Activated T-cell treated with anti-CD3 and anti-CD28 coated beads for 48 hours (primary cell): ENCODE data around the gene NLK.
"Not testable (repeated sequence)": the region's sequence is repeated elsewhere in the genome, so short reads cannot be mapped to it uniquely, and the experiment has no call there.

Experiments
- DNase-seq: peaks from one replicate; pipeline ENCODE4 v3.0.0-alpha.2; 2020; ENCODE audit warnings: low read depth

NLK gene

DNA sequence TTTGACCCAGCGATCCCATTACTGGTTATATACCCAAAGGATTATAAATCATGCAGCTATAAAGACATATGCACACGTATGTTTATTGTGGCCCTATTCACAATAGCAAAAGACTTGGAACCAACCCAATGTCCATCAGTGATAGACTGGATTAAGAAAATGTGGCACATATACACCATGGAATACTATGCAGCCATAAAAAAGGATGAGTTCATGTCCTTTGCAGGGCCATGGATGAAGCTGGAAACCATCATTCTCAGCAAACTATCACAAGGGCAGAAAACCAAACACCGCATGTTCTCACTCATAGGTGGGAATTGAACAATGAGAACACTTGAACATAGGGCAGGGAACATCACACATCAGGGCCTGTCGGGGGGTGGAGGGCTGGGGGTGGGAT lies 112.9 kb downstream of the NLK start:
- DNase-seq, result not testable (repeated sequence)

DNA sequence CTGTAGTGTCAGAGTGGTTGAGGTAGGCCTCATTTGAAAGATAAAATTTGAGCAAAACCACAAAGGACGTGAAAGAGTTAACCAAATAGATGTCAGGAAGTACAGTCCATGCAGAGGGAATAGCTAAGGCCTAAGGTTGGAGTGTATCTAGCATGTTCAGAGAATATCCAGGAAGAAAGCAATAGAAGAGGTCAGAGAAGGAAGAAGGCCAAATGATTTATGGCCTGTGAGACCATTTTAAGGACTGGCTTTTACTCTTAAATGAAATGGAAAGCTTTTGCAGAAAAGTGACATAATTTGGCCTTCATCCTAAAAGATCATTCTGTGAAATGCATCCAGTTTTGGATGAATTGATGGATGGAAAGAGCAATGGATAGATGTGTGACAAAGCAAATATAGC lies 116.5 kb downstream of the NLK start:
- no peak for DNase-seq

DNA sequence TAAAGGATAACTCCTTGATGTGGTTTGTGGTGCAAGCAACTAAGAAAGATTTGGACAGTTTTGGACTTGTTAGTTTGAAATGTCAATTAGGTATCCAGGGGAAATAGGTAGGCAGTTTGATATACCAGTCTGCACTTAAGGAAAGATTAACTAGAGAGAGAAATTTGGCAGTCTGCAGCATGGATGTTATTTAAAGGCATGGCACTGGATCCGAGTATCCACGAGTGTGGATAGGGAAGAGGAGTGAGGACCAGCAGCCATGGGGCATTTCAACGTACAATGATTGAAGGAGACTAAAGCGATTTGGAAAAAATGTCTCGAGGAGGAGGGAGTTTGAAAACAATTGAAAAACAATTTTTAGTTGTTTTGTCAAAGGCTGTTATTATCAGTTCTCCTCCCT lies 117.4 kb downstream of the NLK start:
- no peak for DNase-seq

DNA sequence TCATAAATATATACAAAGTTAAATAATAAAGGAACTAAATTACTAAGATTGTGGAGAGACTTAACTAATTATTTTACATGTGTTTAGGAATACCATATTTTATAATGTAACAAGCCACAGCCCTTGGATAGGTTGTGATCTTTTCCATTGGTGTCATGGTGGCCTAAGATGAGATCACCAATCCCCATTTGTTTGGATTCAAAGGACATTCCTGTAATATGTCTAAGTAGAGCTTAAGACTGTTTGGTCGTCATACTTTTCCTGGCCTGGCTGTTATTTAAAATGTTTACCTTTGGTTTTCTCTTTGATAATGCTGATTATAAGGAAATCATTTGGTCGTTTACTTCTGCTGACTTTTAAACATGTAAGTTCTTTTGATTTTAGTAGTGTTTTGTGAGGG lies 118.1 kb downstream of the NLK start:
- DNase-seq, result no peak

DNA sequence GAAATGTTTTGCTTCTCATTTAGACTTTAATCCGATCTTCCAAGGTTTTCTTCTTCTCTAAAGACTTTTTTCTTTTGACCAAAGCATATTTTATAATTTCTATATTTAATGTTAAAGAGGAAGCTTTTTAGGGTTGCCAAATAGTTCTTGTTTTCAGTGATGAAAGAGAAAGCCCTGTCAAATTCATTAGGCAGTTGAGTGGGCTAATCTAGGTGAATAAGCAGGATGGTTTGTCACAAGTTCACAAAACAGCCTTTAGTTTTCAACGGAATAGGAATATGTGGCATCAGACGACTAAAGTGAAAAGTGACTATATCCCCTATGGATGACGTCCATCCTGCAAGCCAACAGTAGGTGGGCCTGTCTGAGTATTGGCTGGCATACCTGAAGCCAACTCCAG lies 118.8 kb downstream of the NLK start:
- no peak for DNase-seq

DNA sequence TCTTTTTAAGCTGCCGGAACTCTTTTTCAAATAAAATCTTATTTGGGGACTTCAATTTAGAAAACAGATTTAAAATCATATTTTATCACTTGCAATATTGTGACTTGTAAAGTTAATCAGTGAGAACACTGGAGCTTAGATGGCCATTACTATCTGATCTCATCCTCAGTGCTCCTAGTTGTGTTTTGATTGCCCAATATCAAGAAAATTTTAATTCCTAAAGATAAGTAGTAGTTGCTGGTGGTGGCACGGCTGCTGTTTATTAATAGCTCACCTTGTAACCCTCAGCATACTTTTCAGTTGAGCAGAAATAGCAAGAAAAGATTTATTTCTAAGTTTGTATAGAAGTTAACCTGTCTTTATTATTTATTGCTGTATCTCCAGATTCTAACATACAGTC lies 124.0 kb downstream of the NLK start:
- DNase-seq, result no peak

DNA sequence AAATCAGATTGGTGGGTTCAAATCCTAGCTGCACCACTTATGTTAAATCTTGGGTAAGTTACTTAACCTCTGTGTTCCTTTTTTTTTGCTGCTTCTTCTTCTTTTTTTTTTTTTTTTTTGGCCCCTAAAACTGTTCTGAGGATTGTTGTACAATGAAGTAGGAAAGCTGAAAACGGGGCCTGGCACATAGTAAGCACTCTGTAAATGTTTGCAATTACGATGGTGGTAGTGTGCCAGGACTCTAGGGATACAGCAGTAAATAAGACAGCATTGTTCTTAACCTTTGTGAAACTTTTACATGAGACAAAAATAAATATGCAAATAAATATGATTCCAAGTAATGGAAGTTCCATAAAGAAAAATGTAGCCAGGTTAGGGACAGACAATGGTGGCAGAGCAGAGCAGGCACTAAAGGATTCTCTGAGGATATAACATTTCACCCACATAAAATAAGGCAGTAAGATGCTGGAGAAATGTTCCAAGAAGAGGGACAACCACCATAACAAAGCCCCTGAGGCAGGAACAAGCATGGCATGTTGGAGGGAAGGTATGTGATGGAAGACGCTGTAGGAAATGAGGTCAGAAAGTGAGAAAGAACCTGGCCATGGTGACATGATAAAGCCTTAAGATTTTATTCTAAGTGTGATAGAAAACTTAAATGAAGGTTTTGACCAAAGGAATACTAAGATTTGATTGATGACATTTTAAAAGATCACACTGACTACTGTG lies 127.3 kb downstream of the NLK start:
- no peak for DNase-seq

DNA sequence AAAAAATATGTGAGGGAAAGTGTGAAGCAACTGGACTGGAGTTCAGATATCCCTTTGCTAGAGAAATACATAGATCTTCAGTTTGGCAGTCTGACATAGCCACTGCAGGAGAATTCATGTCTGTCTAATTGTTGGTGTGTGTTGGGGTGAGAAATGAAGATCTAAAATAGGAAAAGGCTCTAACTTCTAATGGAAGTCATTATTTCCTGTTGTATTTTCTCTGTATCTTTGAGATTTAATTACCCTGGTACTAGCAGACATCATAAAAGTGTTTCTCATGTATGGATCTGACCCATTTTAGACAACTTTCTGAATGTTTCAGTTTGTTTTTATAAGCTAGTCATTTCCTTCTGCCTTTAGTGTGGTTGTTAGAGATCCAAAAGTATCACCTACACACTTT lies 128.3 kb downstream of the NLK start:
- no peak for DNase-seq

DNA sequence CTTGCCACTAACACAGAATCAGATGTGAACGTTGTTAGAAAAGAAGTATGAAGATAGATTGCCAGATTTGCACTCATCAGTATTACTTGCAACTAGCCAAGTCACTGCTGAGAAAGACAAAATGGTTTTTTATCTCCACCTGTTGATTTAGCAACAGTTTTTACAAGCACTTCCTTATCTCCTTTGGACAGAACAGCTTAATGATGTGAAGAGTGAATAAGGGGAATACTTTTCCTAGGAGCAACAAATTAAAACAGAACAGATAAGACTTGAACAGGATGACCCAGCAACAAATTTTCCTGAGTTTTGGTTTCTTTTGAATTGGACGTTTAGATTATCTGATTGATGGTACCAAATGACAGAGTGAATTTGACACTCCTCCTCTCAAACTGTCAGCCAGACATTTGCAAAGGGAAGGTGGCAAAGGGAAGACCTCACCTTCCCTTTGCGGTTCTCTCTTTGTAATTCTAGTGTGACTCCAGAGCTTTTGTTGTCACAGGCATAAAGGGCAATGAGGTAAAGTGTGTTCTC lies 130.6 kb downstream of the NLK start:
- DNase-seq, result no peak

DNA sequence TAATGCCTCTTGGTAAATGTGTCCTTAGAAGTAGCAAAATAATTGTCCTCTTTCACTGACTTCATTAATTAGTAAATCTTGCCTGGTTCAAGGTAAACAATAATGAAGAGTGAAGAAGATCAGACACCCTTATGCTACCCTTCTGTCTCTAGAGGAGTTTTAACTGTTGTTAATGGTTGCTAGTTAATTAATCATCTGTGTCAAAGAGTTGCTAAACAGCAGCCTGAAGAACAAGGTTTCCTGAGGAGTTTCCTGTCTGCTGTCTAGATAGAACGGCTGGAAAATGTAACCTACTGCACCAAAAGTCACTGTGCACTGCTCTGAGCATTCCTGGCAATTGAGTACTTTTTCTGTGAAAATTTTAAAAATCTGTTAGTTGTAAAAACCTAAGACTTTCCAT lies 131.3 kb downstream of the NLK start:
- no peak for DNase-seq

DNA sequence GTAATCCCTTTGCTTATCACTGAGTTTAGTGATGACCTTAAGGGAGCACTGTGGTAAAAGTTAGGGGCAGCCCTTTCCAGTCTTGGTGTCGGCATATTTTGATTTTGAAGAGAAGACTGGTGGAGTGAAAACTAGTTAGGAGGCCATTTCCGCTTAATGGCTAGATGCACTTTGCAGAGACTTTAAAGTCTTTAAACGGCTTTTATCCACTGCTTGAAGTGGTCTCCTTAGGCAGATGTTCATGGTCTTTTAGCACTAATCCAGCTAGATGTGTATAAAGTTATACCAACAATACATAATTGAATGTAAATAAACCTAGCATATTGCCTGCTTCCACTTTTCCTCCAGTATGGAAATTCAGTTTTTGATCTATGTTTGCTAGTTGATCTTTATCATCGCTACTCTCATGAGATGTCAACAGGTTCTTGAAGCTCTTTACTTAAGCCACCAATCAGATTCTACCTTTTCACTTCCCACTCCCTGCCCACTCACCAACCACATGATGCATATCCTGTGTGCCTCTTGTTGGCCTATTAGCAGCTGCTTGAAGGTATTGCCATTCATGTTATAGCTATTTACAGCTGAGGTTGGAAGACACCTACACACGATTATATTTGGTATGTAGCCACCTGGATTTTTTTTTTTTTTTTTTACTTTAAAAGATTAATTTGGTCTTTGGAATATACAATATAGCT lies 132.0 kb downstream of the NLK start:
- peak; percentile 9 for DNase-seq

DNA sequence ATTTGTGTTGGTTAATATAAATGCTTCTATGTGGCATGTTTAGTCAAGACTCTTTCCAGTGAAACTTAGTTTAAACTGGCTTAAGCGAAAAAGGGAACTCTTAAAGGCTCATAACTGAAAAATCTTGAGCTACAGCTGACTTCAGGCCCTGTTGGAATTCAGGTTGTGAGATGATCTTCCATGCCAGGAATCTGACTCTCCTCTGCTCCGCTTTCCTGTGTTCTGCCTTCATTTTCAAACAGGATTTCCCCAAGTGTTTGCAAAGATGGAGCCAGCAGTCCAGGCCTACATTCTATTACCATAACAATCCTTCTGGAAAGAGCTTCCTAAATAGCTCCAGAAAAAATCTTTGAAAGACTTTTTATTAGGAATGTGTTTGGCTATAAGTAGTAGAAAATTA lies 134.9 kb downstream of the NLK start:
- DNase-seq, result no peak

DNA sequence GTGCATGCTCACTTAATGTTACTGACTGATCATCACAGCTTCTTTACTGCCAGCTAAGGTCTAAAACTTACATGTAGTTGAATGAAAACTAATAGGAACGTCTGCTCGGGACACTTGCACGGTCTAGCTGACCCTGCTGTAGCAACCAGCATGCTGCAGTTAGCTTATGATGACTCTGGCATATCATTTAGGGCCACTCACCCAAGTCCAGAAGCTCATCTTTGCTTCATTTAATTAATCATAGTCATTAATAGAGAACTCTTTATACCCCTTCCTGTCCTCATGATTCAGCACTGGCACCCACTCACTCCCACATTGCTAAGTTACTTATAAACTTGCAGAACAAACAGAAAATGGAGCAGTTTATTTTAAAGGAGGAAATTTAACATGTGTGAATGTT lies 136.3 kb downstream of the NLK start:
- DNase-seq, result no peak

DNA sequence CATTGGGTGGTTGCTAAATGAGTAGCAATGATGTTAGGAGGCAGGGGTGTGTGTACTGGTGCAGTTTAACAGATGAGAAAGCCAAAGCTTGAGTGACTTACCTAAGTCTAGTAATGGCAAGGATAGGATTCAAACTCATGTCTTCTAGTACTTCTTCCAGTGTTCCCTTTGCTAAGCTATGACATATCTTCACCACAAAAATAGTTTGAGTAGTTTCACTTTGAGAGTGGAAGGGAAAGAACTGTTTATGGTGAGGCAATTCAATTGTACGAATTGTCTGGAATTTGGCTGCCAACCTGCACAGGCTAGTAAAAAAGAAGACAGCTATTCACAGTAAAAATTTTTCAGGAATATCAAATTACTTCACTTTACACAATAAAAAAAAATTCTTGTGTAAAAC lies 138.0 kb downstream of the NLK start:
- DNase-seq, result no peak

DNA sequence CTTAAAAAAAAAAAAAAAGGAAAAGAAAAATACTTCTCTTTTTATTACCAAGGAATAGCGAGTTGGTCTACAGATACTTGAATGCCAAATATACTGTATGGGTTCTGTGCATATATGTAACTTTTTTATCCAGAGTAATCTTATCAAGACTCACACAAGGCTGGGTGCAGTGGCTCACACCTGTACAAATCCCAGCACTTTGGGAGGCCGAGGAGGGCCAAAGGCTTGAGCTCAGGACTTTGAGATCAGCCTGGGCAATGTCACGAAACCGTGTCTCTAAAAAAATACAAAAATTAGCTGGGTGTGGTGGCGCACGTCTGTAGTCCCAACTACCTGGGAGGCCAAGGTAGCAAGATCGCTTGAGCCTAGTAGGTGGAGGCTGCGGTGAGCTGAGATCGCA lies 139.1 kb downstream of the NLK start:
- no peak for DNase-seq

DNA sequence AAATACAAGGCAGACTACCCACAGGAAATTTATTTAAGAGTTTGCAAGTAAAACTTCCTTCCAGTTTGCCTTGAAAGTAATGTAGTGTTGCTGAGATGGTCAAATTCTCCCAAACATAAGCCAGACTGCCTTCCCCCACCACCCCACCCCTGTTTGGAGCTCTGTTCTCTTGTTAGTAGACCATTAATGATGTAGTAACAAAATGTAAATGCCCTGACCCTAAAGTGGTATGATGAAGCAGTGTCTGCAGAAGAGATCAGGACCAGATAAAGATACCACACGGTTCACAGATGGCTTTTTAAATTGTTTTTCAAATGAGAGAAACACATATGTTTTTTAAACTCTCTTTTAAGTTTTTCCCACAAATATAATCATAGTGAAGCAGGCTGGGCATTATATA lies 140.1 kb downstream of the NLK start:
- DNase-seq, result no peak

DNA sequence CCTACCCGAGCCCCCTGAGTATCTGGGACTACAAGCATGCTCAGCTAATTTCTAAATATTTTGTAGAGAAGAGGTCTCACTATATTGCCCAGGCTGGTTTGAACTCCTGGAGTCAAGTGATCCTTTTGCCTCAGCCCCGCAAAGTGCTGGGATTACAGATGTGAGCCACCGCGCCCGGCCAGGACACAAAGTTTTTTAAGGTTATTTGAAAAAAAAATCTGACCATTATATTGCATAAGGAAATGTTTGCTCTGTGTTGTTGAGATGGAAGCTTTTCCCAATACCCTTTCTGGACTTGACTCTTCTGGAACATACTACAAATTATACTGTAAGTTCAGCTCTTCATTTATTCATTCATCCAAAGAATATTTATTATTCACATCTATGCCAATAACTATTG lies 143.2 kb downstream of the NLK start:
- DNase-seq, result no peak

DNA sequence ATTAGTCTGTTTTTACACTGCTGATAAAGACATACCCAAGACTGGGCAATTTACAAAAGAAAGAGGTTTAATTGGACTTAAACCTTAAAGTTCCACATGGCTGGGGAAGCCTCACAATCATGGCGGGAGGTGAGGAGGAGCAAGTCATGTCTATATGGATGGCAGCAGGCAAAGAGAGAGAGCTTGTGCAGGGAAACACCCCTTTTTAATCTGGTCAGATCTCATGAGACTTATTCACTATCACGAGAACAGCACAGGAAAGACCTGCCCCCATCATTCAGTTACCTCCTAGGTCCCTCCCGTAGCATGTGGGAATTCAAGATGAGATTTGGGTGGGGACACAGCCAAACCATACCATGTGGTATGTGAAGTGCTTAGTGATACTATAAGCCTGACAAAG lies 144.0 kb downstream of the NLK start:
- not testable (repeated sequence) for DNase-seq

DNA sequence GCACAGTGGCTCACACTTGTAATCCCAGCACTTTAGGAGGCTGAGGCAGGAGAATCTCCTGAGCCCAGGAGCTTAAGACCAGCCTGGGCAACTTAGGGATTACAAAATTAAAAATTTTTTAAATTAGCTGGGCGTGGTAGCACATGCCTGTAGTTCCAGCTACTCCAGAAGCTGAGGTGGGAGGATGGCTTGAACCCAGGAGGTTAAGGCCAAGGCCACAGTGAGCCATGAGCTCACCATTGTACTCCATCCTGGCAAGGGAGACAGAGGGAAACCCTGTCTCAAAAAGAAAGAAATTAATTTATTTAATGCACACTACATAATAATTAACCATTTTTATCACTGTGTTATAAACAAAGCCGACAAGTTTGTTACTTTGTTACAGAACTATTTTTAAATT lies 145.5 kb downstream of the NLK start:
- DNase-seq, result no peak

DNA sequence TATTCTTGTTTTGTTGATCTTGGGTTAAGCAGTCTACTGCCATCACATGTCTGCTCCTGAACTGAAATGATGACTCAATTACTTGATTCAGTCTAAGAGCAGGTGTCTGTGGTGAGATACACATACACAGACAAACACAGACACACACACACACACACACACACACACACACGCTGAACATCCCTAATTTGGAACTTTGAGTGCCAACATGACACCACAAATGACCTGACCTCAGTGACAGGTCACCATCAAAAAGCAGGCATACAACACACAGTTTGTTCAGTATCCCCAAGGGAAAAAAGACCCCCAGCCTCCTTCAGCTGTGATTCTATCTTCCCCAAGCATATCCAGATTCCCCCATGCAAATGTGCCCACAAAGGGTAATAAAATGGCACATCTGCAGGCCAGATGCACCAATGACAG lies 146.4 kb downstream of the NLK start:
- DNase-seq, result no peak

DNA sequence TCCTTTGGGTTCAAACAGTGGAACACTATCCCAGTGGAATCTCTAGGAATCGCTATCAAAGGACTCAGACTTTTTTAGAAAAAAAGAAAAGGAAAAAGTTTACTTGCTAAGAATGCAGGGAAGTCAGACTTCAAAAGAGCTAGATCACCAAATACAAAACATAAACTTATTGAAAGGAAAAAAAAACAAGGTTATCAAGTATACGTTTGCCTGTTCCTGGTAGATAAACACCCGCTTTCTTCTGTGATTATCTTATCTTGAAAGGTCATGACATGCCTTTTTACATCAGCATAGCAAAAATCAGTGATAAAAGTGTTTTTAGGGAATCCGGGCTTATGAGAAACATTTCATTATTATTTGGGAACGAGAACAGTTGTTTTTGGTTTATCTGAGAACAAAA lies 147.2 kb downstream of the NLK start:
- DNase-seq, result no peak

DNA sequence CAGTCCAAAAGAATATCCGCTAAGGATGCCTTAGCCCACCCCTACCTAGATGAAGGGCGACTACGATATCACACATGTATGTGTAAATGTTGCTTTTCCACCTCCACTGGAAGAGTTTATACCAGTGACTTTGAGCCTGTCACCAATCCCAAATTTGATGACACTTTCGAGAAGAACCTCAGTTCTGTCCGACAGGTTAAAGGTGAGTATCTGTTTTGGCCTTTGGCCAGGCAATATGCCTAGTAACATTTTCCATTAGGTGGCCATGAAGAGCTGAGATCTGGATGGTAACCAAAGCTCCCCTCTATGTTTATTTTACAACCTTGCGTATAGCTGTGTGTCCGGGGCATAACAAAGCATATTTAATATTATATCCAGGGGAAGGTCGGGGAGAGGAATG lies 148.5 kb downstream of the NLK start:
- DNase-seq, result no peak

DNA sequence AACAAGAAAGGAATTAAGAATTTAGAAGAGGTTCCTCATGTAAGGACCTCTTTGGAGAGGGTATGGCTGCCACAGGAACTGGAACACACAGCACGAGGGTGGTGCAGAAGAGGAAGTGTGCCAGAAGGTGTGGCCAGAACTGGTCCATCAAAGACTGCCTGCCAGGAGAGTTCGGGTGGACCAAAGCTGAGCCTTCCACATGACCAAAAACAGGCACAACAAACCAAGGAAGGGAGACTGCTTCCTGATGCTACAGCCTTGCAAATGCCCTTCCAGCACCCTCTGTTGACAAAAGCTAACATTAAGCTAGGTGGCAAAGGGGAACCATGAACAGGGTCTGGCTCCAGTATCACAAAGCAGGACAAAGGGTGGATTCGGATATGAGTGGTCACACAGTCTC lies 150.8 kb downstream of the NLK start:
- no peak for DNase-seq

DNA sequence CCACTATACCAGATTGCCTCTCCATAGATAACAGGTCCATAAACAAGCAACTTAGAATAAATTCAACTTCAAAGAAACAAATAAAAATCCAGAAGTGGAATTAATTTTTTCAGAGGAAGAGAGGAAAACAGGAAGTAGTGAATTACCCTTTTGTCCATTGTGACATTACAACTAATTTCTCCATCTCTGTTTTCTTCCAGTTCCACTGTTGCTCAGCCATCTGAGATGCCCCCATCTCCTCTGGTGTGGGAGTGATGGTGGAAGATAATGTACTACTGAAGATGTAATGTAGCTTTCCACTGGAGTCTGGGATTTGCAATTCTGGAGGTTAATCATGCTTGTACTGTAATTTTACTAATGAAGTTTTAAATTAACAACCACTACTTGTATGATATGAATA lies 151.9 kb downstream of the NLK start:
- DNase-seq, result no peak
